ENCODE results near the gene NUDT5. TPM values are rescaled to one million over a fixed set of nuclear protein-coding genes. Genes with fewer than 3 reads are reported as not detected.

The NUDT5 gene
- total RNA-seq, 1 experiment from 2014 or later, result 83.8 TPM

- H3K36me3 Mint-ChIP-seq (ENCODE audit: insufficient read depth, unreplicated experiment), result peaks cover 13% of the 10 kb centered on the region
- no TSS peak for BruUV-seq (replicated peaks)
- DNase-seq, result no peak
- H3K27me3 Mint-ChIP-seq (ENCODE audit: unreplicated experiment), result no peaks in the 10 kb centered on the region
- no peaks in the 10 kb centered on the region for H3K4me1 Mint-ChIP-seq (ENCODE audit: low read depth, unreplicated experiment)
- intact Hi-C loops (cut with micrococcal nuclease; ENCODE audit: unreplicated experiment), result no loop called here
- H3K4me3 Mint-ChIP-seq (ENCODE audit: low read depth, unreplicated experiment), result no peak overlapping the region
- TF ChIP-seq CTCF (IDR thresholded peaks at IDR 0.05; ENCODE audit: unreplicated experiment), result no peak
- H3K27ac Mint-ChIP-seq (ENCODE audit: unreplicated experiment), result no peak overlapping the region
- no peaks in the 10 kb centered on the region for H3K9me3 Mint-ChIP-seq (ENCODE audit: low read depth, unreplicated experiment)
- CTCF ChIA-PET, result interaction anchor here (0.6 to 0.7 kb wide), 3 partner anchors 93 to 1668 kb away, joined by 4 to 6 read pairs (median 5); no protein-coding TSS in a partner anchor
These were observed 32.8 kb downstream of the NUDT5 start for GRCh38 chr10:12162927-12163326.

- no peaks in the 10 kb centered on the region for H3K9me3 Mint-ChIP-seq (ENCODE audit: low read depth, unreplicated experiment)
- no peak overlapping the region for H3K4me3 Mint-ChIP-seq (ENCODE audit: low read depth, unreplicated experiment)
- no peaks in the 10 kb centered on the region for H3K27me3 Mint-ChIP-seq (ENCODE audit: unreplicated experiment)
- BruUV-seq (replicated peaks), result no TSS peak
- no peaks in the 10 kb centered on the region for H3K4me1 Mint-ChIP-seq (ENCODE audit: low read depth, unreplicated experiment)
- no peak for DNase-seq
- no peak for TF ChIP-seq CTCF (IDR thresholded peaks at IDR 0.05; ENCODE audit: unreplicated experiment)
- CTCF ChIA-PET, result no interaction called here
- intact Hi-C loops (cut with micrococcal nuclease; ENCODE audit: unreplicated experiment), result no loop called here
- no peak overlapping the region for H3K27ac Mint-ChIP-seq (ENCODE audit: unreplicated experiment)
- peaks cover 13% of the 10 kb centered on the region for H3K36me3 Mint-ChIP-seq (ENCODE audit: insufficient read depth, unreplicated experiment)
These were observed 35.0 kb downstream of the NUDT5 start for GRCh38 chr10:12160664-12161063.

GRCh38 chr10:12158111-12158510 is 37.6 kb downstream of the NUDT5 start:
- intact Hi-C loops (cut with micrococcal nuclease; ENCODE audit: unreplicated experiment), result no loop called here
- Mint-ChIP-seq H3K4me1 (ENCODE audit: low read depth, unreplicated experiment) (no peaks in the 10 kb centered on the region), H3K36me3 (ENCODE audit: insufficient read depth, unreplicated experiment) (peaks cover 5% of the 10 kb centered on the region), H3K9me3 (ENCODE audit: low read depth, unreplicated experiment) (no peaks in the 10 kb centered on the region), H3K4me3 (ENCODE audit: low read depth, unreplicated experiment) (no peak overlapping the region), H3K27ac (ENCODE audit: unreplicated experiment) (no peak overlapping the region), H3K27me3 (ENCODE audit: unreplicated experiment) (no peaks in the 10 kb centered on the region)
- no peak for TF ChIP-seq CTCF (IDR thresholded peaks at IDR 0.05; ENCODE audit: unreplicated experiment)
- CTCF ChIA-PET, result no interaction called here
- no peak for DNase-seq
- no TSS peak for BruUV-seq (replicated peaks)

GRCh38 chr10:12156367-12157123 is 39.1 kb downstream of the NUDT5 start:
- Mint-ChIP-seq H3K4me1 (ENCODE audit: low read depth, unreplicated experiment) (no peaks in the 10 kb centered on the region), H3K27me3 (ENCODE audit: unreplicated experiment) (no peaks in the 10 kb centered on the region), H3K36me3 (ENCODE audit: insufficient read depth, unreplicated experiment) (peaks cover 5% of the 10 kb centered on the region), H3K4me3 (ENCODE audit: low read depth, unreplicated experiment) (no peak overlapping the region), H3K9me3 (ENCODE audit: low read depth, unreplicated experiment) (no peaks in the 10 kb centered on the region), H3K27ac (ENCODE audit: unreplicated experiment) (no peak overlapping the region)
- BruUV-seq (replicated peaks), result no TSS peak
- intact Hi-C loops (cut with micrococcal nuclease; ENCODE audit: unreplicated experiment), result no loop called here
- CTCF ChIA-PET, result interaction anchor here (0.6 kb wide), 1 partner anchor 157 kb away, joined by 4 read pairs; no protein-coding TSS in a partner anchor
- no peak for TF ChIP-seq CTCF (IDR thresholded peaks at IDR 0.05; ENCODE audit: unreplicated experiment)
- DNase-seq, result no peak

Data from Calu3 (cell line).